Motor neuron (in vitro differentiated cells): ENCODE measurements around the gene NANS. TPM values are rescaled to one million over a fixed set of nuclear protein-coding genes. Genes with fewer than 3 reads are reported as not detected.
A peak's percentile ranks its signal among the peaks of the same experiment; 100 is the strongest.
"Not testable (repeated sequence)": the region's sequence is repeated elsewhere in the genome, so short reads cannot be mapped to it uniquely, and the experiment has no call there.

Experiments
- ATAC-seq, 8 experiments: fragments of 200-7000 bp; cut with Tn5 transposase; replicated peaks in 6 of 8; 2 replicates each; pipeline ENCODE4 v1.8.0; 2021; ENCODE audit warnings: mild to moderate bottlenecking in 8 of 8, moderate library complexity in 8 of 8
- H3K27ac ChIP-seq, 2 donors: fragments of 250-450 bp; sonication (Bioruptor Pico); 2 replicates each; pipeline ENCODE4 v1.9.0; 2021; ENCODE audit warnings: antibody characterized with exemption in 2 of 2, mild to moderate bottlenecking in 2 of 2, moderate library complexity in 1 of 2
- H3K4me1 ChIP-seq, 2 donors: fragments of 250-450 bp; sonication (Bioruptor Pico); replicated peaks in 1 of 2; 2 replicates each; pipeline ENCODE4 v1.6.1; 2021; ENCODE audit warnings: antibody characterized with exemption in 2 of 2, mild to moderate bottlenecking in 2 of 2, moderate library complexity in 1 of 2
- H3K4me3 ChIP-seq, 5 donors: fragments of 250-450 bp; sonication (Bioruptor Pico); 2 replicates each; pipeline ENCODE4 v1.9.0; 2021; ENCODE audit warnings: antibody characterized with exemption in 5 of 5, mild to moderate bottlenecking in 5 of 5, moderate library complexity in 4 of 5
- WGBS, 10 experiments: fragments of 450-650 bp; shearing (Covaris generic); methylation state at CpG; one replicate each; pipeline ENCODE4 v1.0.0; 2022; 5-methylcytosine and 5-hydroxymethylcytosine counted together
- in situ Hi-C, 9 experiments: fragments of 400-800 bp; cut with MboI; loops; one replicate each; pipeline ENCODE4 v1.15.0; 2021; ENCODE audit warnings: low sequenced_read_pairs in 9 of 9, low pct_unique_long_range_greater_than_20kb in 2 of 9; ENCODE audit not compliant: unreplicated experiment in 9 of 9
- total RNA-seq, 8 experiments: library from RNA; unstranded; fragments of 300-600 nt; gene quantifications; 2 replicates each; pipeline versions ENCODE4 v1.2.3 to v1.2.4, GENCODE V29; 2022

The NANS gene
- total RNA-seq, 8 experiments from 2014 or later, result 33.8 to 109 (median 65.5) TPM

DNA sequence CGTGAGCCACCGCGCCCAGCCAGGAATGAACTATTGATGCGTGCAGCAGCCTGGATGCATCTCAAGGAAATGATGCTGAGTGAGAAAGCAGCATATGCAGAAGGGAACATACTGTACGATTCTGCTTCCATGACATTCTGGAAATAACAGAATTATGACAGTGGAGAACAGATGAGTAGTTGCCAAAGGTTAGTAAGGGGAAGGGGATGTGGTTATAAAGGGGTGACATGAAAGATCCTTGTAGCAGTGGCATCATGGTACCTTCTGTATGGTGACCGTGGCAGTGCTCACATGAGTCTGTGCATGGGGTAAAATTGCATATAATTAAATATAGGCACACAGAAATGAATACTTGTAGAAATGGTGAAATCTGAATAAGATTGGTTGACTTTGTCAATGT, 13.0 kb downstream of the NANS start:
- no peak overlapping the region for H3K4me3 ChIP-seq
- 89 to 100% (median 96%) methylated on average over 1 to 6 of the region's 6 CpGs; no CpG with 5 or more reads in 2 of the 10 experiments for WGBS, 10 experiments
- no peak for ATAC-seq
- H3K27ac ChIP-seq, result no peak overlapping the region
- peaks cover 1% of the 10 kb centered on the region in 2 donors for H3K4me1 ChIP-seq
- in situ Hi-C loops, result loop anchor here in 1 of 9 experiments (25.0 kb wide), 1 partner anchor 193 kb away; the partner anchor contains the start of gene TBC1D2

DNA sequence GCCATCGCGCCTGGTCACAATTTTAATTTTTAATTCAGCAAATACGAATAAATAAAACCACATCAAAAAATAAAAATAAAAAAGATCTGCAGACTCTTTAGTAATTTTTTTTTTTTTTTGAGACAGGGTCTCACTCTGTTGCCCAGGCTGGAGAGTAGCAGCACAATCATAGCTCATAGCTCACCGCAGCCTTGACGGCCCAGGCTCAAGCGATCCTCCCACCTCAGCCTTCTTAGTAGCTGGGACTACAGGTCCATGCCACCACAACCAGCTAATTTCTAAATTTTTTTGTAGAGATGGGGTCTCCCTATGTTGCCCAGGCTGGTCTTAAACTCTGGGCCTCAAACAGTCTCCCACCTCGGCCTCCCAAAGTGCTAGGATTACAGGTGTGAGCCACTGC, 14.2 kb downstream of the NANS start:
- WGBS, 10 experiments, result 88 to 100% (median 99%) methylated on average over 1 to 7 of the region's 7 CpGs
- H3K27ac ChIP-seq, result no peak overlapping the region
- H3K4me3 ChIP-seq, result no peak overlapping the region
- H3K4me1 ChIP-seq, result peaks cover 2% of the 10 kb centered on the region in 2 donors
- in situ Hi-C loops, result loop anchor here in 2 of 9 experiments (10.0 to 25.0 kb wide), 2 partner anchors 192 to 194 kb away; partner anchors contain the start of gene TBC1D2 (in 1 of the 2)
- no peak for ATAC-seq

GRCh38 chr9:98071737-98072136, 15.2 kb downstream of the NANS start:
- H3K4me1 ChIP-seq, result peaks cover 2 to 7% of the 10 kb centered on the region in 2 donors
- no peak overlapping the region for H3K4me3 ChIP-seq
- ATAC-seq, result no peak
- in situ Hi-C loops, result loop anchor here in 2 of 9 experiments (10.0 to 25.0 kb wide), 2 partner anchors 191 to 193 kb away; partner anchors contain the start of gene TBC1D2 (in 1 of the 2)
- no peak overlapping the region for H3K27ac ChIP-seq
- WGBS, 10 experiments, result 88 to 100% (median 93%) methylated on average over 2 to 7 of the region's 9 CpGs; no CpG with 5 or more reads in 5 of the 10 experiments

- no peak overlapping the region for H3K27ac ChIP-seq
- peaks cover 2 to 7% of the 10 kb centered on the region in 2 donors for H3K4me1 ChIP-seq
- in situ Hi-C loops, result loop anchor here in 2 of 9 experiments (10.0 to 25.0 kb wide), 2 partner anchors 188 to 190 kb away; partner anchors contain the start of gene TBC1D2 (in 1 of the 2)
- WGBS, 10 experiments, result 0 to 27% (median 14%) methylated on average over 1 to 8 of the region's 13 CpGs; no CpG with 5 or more reads in 2 of the 10 experiments
- no peak overlapping the region for H3K4me3 ChIP-seq
- ATAC-seq, result peak; percentile 42 to 78 (median 56)
These were observed 17.8 kb downstream of the NANS start for GRCh38 chr9:98074115-98074990.

DNA sequence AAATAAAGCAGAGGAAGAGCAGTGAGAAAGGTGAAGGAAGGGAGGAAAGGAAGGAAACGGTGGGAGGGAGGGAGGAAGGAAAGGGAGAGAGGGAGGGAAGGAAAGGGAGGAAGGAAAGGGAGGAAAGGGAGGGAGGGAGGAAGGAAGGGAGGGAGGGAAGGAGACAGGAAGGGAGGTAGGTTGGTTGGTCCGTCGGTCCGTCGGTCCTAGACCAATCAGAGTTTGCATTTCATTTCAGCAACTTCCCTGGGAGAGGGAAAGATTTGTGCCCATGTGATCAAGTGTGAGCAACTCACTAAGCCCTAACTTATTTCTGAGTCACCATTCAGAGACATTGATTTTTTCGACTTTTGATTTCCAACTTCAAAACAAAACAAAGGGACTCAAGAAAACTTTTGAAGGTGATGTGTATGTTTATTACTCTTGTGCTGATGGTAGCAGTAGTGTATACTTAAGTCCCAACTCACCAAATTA, 18.8 kb downstream of the NANS start:
- no peak overlapping the region for H3K27ac ChIP-seq
- peak in 3 of 8 experiments; percentile 19 to 91 (median 80) for ATAC-seq
- in situ Hi-C loops, result loop anchor here in 4 of 9 experiments (10.0 to 25.0 kb wide), 3 partner anchors 187 to 712 kb away; partner anchors contain the start of genes TBC1D2 (in 2 of the 4) and ANKS6 (in 1 of the 4)
- 9 to 100% (median 78%) methylated on average over 1 to 2 of the region's 6 CpGs; no CpG with 5 or more reads in 1 of the 10 experiments for WGBS, 10 experiments
- H3K4me1 ChIP-seq, result peaks cover 2 to 7% of the 10 kb centered on the region in 2 donors
- H3K4me3 ChIP-seq, result no peak overlapping the region

- in situ Hi-C loops, result loop anchor here in 4 of 9 experiments (10.0 to 25.0 kb wide), 3 partner anchors 186 to 711 kb away; partner anchors contain the start of genes TBC1D2 (in 2 of the 4) and ANKS6 (in 1 of the 4)
- H3K4me1 ChIP-seq, H3K4me3 ChIP-seq, ATAC-seq, H3K27ac ChIP-seq: not testable (repeated sequence)
- 25 to 95% (median 50%) methylated on average over 1 to 4 of the region's 8 CpGs; no CpG with 5 or more reads in 5 of the 10 experiments for WGBS, 10 experiments
These were observed 20.0 kb downstream of the NANS start for GRCh38 chr9:98076514-98076890.

GRCh38 chr9:98078895-98079294, 22.4 kb downstream of the NANS start:
- Histone ChIP-seq H3K27ac (no peak overlapping the region), H3K4me1 (peaks cover 2 to 7% of the 10 kb centered on the region in 2 donors), H3K4me3 (no peak overlapping the region)
- WGBS, 10 experiments, result 59 to 100% (median 83%) methylated on average over 1 to 5 of the region's 5 CpGs
- in situ Hi-C loops, result loop anchor here in 4 of 9 experiments (10.0 to 25.0 kb wide), 3 partner anchors 183 to 708 kb away; partner anchors contain the start of genes TBC1D2 (in 2 of the 4) and ANKS6 (in 1 of the 4)
- no peak for ATAC-seq

DNA sequence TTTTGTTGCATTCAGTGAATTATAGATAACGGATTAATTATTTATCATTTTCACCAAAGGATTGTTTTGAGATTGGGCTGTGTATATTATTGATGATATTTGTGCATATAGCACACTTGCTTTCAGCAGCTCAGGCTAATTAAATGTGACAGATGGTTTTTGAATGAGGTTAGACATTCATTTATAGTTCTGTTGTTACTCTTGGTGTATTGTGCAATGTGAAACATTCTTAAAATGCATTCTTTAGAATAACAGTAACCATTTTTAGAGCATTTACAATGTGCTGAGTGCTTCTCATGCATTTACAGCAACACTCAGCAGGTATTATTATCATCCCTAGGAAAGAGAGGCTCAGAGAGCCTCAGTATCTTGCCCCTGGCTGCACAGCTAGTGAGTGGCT, 23.8 kb downstream of the NANS start:
- in situ Hi-C loops, result loop anchor here in 3 of 9 experiments (25.0 kb wide), 2 partner anchors 182 to 707 kb away; partner anchors contain the start of genes TBC1D2 (in 2 of the 3) and ANKS6 (in 1 of the 3)

DNA sequence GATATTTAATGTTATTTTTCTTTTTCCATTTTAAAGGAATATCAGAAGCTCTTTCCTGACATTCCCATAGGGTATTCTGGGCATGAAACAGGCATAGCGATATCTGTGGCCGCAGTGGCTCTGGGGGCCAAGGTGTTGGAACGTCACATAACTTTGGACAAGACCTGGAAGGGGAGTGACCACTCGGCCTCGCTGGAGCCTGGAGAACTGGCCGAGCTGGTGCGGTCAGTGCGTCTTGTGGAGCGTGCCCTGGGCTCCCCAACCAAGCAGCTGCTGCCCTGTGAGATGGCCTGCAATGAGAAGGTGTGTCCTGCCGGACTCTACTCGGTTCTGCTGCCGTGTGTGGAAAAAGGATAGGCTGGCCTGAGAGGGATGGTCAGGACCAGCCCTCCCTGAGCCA, 24.2 kb downstream of the NANS start:
- in situ Hi-C loops, result loop anchor here in 3 of 9 experiments (25.0 kb wide), 2 partner anchors 182 to 707 kb away; partner anchors contain the start of genes TBC1D2 (in 2 of the 3) and ANKS6 (in 1 of the 3)
- Histone ChIP-seq H3K27ac (no peak overlapping the region), H3K4me3 (no peak overlapping the region), H3K4me1 (peaks cover 0 to 7% of the 10 kb centered on the region in 2 donors)
- ATAC-seq, result no peak
- WGBS, 10 experiments, result 89 to 100% methylated on average over 2 to 12 of the region's 12 CpGs; no CpG with 5 or more reads in 8 of the 10 experiments

More for the DNA sequence above, 23.8 kb downstream of the NANS start:
- peaks cover 0 to 5% of the 10 kb centered on the region in 2 donors for H3K4me1 ChIP-seq
- peak in 1 of 8 experiments; percentile 7 for ATAC-seq
- H3K4me3 ChIP-seq, result no peak overlapping the region
- 88 to 100% (median 100%) methylated on average over 1 of the region's 1 CpG; no CpG with 5 or more reads in 6 of the 10 experiments for WGBS, 10 experiments
- H3K27ac ChIP-seq, result no peak overlapping the region

DNA sequence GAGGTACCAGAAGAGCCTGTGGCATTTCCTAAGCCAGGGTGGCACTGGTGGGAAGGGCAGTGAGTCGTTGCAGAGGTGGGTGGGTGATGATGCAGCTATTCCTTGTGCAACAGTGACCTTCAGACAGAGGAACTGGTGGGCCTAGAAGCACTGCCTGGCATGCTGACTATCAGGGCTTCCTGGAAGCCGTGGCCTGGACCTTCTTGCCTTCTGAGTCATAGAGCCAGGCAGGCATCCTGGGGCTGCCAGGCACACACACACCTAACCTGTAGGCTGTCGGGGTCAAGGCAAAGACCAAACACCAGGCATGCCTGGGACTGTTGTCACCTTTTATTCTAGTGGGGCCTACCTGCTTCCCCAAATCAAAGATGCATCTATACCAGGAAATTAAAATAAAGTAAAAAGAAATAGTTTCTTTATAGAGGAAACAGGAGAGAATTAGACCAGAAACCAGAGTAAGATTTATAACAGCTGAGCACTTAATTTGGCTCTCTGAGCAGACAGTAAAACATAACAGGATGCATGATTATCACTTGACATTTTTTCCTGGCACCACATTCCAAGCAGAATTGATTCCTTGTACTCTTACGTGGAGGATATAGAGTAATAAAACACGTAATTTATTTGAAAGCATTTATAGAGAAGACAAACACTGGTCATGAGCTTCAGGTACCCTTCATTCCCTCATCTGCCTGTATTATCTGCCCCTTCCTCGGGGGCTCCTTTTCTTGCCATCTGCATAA, 25.1 kb downstream of the NANS start:
- ATAC-seq, result no peak
- in situ Hi-C loops, result loop anchor here in 3 of 9 experiments (25.0 kb wide), 2 partner anchors 181 to 706 kb away; partner anchors contain the start of genes TBC1D2 (in 2 of the 3) and ANKS6 (in 1 of the 3)
- Histone ChIP-seq H3K27ac (no peak overlapping the region), H3K4me1 (peaks cover 2 to 10% of the 10 kb centered on the region in 2 donors), H3K4me3 (no peak overlapping the region)
- 90 to 100% (median 100%) methylated on average over 1 to 3 of the region's 6 CpGs; no CpG with 5 or more reads in 1 of the 10 experiments for WGBS, 10 experiments

DNA sequence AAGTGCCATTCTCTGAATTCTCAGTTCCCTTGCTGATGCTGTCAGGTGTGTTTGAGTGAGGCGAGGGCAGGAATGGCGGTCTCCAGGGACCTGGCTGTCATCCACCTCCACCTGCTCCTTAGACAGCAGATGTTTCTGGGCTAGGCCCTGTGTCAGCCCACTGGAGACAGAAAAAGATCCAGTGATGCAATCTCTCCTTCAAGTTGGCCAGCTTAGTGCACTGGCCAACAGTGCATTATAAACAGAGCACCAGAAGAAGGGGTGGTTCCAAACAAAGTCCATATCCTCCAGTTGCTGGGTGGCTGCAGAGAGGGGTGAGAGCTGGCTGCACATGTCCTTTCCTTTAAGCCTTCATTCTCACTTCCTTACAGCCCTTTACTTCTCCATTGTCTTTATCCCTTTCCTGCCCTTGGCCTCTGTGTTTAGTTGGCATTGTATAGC, 26.5 kb downstream of the NANS start:
- Histone ChIP-seq H3K4me3 (no peak overlapping the region), H3K4me1 (peaks cover 2 to 10% of the 10 kb centered on the region in 2 donors), H3K27ac (no peak overlapping the region)
- ATAC-seq, result peak in 2 of 8 experiments; percentile 11 to 66
- 100% methylated on average over 2 of the region's 2 CpGs; no CpG with 5 or more reads in 6 of the 10 experiments for WGBS, 10 experiments
- in situ Hi-C loops, result loop anchor here in 3 of 9 experiments (25.0 kb wide), 2 partner anchors 179 to 704 kb away; partner anchors contain the start of genes TBC1D2 (in 2 of the 3) and ANKS6 (in 1 of the 3)
